ENCODE measurements around the gene UTP3.
"Not testable (repeated sequence)": the region's sequence is repeated elsewhere in the genome, so short reads cannot be mapped to it uniquely, and the experiment has no call there.

Gene UTP3

GRCh38 chr4:70687821-70688794, at the start of gene UTP3:
Gene UTP3, plus strand, starts transcription at chr4:70688532. Its CDS starts 146 bp downstream, at chr4:70688678.
- DNase-seq: peak; percentile 71 to 100 (median 96)

GRCh38 chr4:70640192-70640591, 48.1 kb upstream of the UTP3 start:
- DNase-seq: no peak

GRCh38 chr4:70650741-70651140, 37.6 kb upstream of the UTP3 start:
- DNase-seq: not testable (repeated sequence)

- DNase-seq: no peak
Observed at GRCh38 chr4:70651864-70652506, 36.3 kb upstream of the UTP3 start.

- no peak for DNase-seq
Observed at GRCh38 chr4:70654605-70655011, 33.7 kb upstream of the UTP3 start.

- DNase-seq: no peak
Observed at GRCh38 chr4:70657326-70657725, 31.0 kb upstream of the UTP3 start.

GRCh38 chr4:70658418-70658817, 29.9 kb upstream of the UTP3 start:
- DNase-seq: no peak

- DNase-seq: no peak
Observed at GRCh38 chr4:70660106-70660505, 28.2 kb upstream of the UTP3 start.

- not testable (repeated sequence) for DNase-seq
Observed at GRCh38 chr4:70661309-70661922, 26.9 kb upstream of the UTP3 start.

- DNase-seq: no peak
Observed at GRCh38 chr4:70666369-70666768, 22.0 kb upstream of the UTP3 start, which contains the start of gene JCHAIN. Gene JCHAIN, minus strand, starts transcription at chr4:70666508. Its CDS starts 18 bp downstream, at chr4:70666490.

- DNase-seq: no peak
Observed at GRCh38 chr4:70667740-70668535, 20.4 kb upstream of the UTP3 start.

- DNase-seq: no peak
Observed at GRCh38 chr4:70670332-70671014, 17.9 kb upstream of the UTP3 start.

- DNase-seq: no peak
Observed at GRCh38 chr4:70671091-70671490, 17.2 kb upstream of the UTP3 start.

GRCh38 chr4:70674191-70674590, 14.1 kb upstream of the UTP3 start:
- no peak for DNase-seq

GRCh38 chr4:70674731-70675130, 13.6 kb upstream of the UTP3 start:
- no peak for DNase-seq

GRCh38 chr4:70676554-70677090, 11.7 kb upstream of the UTP3 start:
- no peak for DNase-seq

- DNase-seq: no peak
Observed at GRCh38 chr4:70678383-70678999, 9.8 kb upstream of the UTP3 start.

GRCh38 chr4:70680934-70681333, 7.4 kb upstream of the UTP3 start:
- DNase-seq: no peak

- no peak for DNase-seq
Observed at GRCh38 chr4:70681704-70682103, 6.6 kb upstream of the UTP3 start.

- not testable (repeated sequence) for DNase-seq
Observed at GRCh38 chr4:70682142-70682541, 6.2 kb upstream of the UTP3 start.

All from anterior cingulate cortex (tissue), 58 donors.